Measurements from ENCODE around the gene SLC39A2.

The SLC39A2 gene

GRCh38 chr14:20996521-20996920, 2.6 kb upstream of the SLC39A2 start:
- Mint-ChIP-seq H3K4me3 (no peak overlapping the region), H3K27me3 (ENCODE audit: low read depth, poor library complexity) (peaks cover 4% of the 10 kb centered on the region), H3K36me3 (ENCODE audit: low read depth) (peaks cover 52% of the 10 kb centered on the region), H3K4me1 (peaks cover 35% of the 10 kb centered on the region), H3K9me3 (no peaks in the 10 kb centered on the region), H3K27ac (no peak overlapping the region)
- DNase-seq: no peak
- TF ChIP-seq, protein P1, sequence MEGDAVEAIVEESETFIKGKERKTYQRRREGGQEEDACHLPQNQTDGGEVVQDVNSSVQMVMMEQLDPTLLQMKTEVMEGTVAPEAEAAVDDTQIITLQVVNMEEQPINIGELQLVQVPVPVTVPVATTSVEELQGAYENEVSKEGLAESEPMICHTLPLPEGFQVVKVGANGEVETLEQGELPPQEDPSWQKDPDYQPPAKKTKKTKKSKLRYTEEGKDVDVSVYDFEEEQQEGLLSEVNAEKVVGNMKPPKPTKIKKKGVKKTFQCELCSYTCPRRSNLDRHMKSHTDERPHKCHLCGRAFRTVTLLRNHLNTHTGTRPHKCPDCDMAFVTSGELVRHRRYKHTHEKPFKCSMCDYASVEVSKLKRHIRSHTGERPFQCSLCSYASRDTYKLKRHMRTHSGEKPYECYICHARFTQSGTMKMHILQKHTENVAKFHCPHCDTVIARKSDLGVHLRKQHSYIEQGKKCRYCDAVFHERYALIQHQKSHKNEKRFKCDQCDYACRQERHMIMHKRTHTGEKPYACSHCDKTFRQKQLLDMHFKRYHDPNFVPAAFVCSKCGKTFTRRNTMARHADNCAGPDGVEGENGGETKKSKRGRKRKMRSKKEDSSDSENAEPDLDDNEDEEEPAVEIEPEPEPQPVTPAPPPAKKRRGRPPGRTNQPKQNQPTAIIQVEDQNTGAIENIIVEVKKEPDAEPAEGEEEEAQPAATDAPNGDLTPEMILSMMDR (IDR thresholded peaks at IDR 0.05): no peak

DNA sequence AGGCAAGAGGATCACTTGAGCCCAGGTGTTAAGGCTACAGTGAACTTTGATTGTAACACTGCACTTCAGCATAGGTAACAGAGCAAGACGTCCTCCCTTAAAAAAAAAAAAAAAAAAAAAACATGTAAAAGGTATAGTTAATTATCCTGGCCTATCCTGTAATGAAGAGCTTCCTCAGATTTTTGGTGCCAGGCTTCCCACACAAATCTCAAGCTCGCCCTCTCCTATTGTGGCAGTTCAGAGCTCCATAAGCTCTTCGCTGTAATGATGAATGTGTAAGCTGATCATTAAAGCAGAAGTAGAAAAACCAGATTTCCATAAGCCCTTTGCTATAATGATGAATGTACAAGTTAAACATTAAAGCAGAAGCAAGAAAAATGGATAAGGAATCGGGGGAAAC, 2.0 kb upstream of the SLC39A2 start:
- Mint-ChIP-seq H3K27me3 (ENCODE audit: low read depth, poor library complexity) (peaks cover 4% of the 10 kb centered on the region), H3K4me1 (peaks cover 29% of the 10 kb centered on the region), H3K9me3 (no peaks in the 10 kb centered on the region), H3K4me3 (no peak overlapping the region), H3K36me3 (ENCODE audit: low read depth) (peaks cover 46% of the 10 kb centered on the region), H3K27ac (peak overlapping the region; percentile 72)
- TF ChIP-seq, protein P1 (IDR thresholded peaks at IDR 0.05): no peak
- DNase-seq: no peak

DNA sequence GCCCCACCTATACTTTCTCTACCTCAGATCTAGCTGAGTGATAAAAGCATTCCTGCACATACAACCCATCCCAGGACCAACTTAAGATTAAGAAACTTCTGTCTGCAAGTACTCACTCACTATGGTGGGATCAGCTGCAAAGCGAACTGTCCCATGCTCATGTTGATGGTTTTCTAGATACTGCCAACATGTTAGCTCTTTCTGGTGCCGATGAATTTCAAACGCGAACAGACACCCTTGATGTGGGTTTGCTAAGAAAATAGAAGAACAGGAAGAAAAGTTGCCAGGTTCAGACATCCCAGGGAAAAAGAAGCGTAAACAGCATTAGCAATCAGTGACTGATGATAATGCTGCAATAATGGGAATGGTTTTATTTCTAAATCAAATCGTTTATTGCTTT, 1.5 kb upstream of the SLC39A2 start:
- TF ChIP-seq, protein P1 (IDR thresholded peaks at IDR 0.05): no peak
- H3K4me1 Mint-ChIP-seq: peaks cover 28% of the 10 kb centered on the region
- no peaks in the 10 kb centered on the region for H3K9me3 Mint-ChIP-seq
- H3K36me3 Mint-ChIP-seq (ENCODE audit: low read depth): peaks cover 42% of the 10 kb centered on the region
- DNase-seq: no peak
- no peak overlapping the region for H3K4me3 Mint-ChIP-seq
- peaks cover 4% of the 10 kb centered on the region for H3K27me3 Mint-ChIP-seq (ENCODE audit: low read depth, poor library complexity)
- peak overlapping the region; percentile 72 for H3K27ac Mint-ChIP-seq

GRCh38 chr14:20998139-20998538, 954 bp upstream of the SLC39A2 start:
- no peak for DNase-seq
- peaks cover 38% of the 10 kb centered on the region for H3K36me3 Mint-ChIP-seq (ENCODE audit: low read depth)
- H3K27ac Mint-ChIP-seq: peak overlapping the region; percentile 66
- H3K9me3 Mint-ChIP-seq: no peaks in the 10 kb centered on the region
- peaks cover 4% of the 10 kb centered on the region for H3K27me3 Mint-ChIP-seq (ENCODE audit: low read depth, poor library complexity)
- H3K4me3 Mint-ChIP-seq: no peak overlapping the region
- TF ChIP-seq, protein P1 (IDR thresholded peaks at IDR 0.05): no peak
- H3K4me1 Mint-ChIP-seq: peaks cover 28% of the 10 kb centered on the region

DNA sequence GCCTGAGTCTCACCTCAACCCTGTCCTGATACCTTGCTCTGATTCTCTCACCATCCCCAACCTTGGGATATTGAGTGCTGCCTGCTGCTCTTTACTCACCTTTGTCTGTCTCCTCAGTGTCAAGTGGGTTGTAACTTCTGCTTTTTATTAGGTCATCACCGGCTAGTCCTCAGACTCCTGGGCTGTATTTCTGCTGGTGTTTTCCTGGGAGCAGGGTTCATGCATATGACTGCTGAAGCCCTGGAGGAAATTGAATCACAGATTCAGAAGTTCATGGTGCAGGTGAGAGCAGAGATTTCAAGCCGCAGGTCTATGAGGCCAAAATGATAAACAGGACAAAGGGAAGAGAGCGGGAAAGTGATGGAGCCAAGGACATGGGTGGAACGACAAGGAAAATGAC, 498 bp downstream of the SLC39A2 start:
- peaks cover 28% of the 10 kb centered on the region for H3K4me1 Mint-ChIP-seq
- no peak overlapping the region for H3K4me3 Mint-ChIP-seq
- peaks cover 26% of the 10 kb centered on the region for H3K36me3 Mint-ChIP-seq (ENCODE audit: low read depth)
- H3K27ac Mint-ChIP-seq: no peak overlapping the region
- H3K27me3 Mint-ChIP-seq (ENCODE audit: low read depth, poor library complexity): peaks cover 4% of the 10 kb centered on the region
- TF ChIP-seq, protein P1 (IDR thresholded peaks at IDR 0.05): no peak
- no peak for DNase-seq
- H3K9me3 Mint-ChIP-seq: no peaks in the 10 kb centered on the region

DNA sequence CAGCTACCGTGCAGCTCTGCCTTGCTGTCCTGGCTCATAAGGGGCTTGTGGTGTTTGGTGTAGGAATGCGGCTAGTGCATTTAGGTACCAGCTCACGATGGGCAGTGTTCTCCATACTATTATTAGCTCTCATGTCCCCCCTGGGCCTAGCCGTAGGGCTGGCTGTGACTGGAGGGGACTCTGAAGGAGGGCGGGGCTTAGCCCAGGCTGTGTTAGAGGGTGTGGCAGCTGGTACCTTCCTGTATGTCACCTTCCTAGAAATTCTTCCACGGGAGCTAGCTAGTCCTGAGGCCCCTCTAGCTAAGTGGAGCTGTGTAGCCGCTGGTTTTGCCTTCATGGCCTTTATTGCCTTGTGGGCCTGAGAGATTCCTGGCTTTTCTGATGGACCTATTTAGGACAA, 2.1 kb downstream of the SLC39A2 start:
- H3K36me3 Mint-ChIP-seq (ENCODE audit: low read depth): peaks cover 10% of the 10 kb centered on the region
- no peaks in the 10 kb centered on the region for H3K9me3 Mint-ChIP-seq
- TF ChIP-seq, protein P1 (IDR thresholded peaks at IDR 0.05): no peak
- no peak for DNase-seq
- H3K27ac Mint-ChIP-seq: no peak overlapping the region
- peaks cover 28% of the 10 kb centered on the region for H3K4me1 Mint-ChIP-seq
- peaks cover 4% of the 10 kb centered on the region for H3K27me3 Mint-ChIP-seq (ENCODE audit: low read depth, poor library complexity)
- H3K4me3 Mint-ChIP-seq: no peak overlapping the region

Measured in nephron progenitor cell (in vitro differentiated cells).